ENCODE results near the gene VIPAS39. TPM values are rescaled to one million over a fixed set of nuclear protein-coding genes. Genes with fewer than 3 reads are reported as not detected.

Gene VIPAS39
- total and polyA plus RNA-seq, 2 of the 4 experiments (the other 2 are of a cell fraction): 19.0 to 43.0 TPM

DNA sequence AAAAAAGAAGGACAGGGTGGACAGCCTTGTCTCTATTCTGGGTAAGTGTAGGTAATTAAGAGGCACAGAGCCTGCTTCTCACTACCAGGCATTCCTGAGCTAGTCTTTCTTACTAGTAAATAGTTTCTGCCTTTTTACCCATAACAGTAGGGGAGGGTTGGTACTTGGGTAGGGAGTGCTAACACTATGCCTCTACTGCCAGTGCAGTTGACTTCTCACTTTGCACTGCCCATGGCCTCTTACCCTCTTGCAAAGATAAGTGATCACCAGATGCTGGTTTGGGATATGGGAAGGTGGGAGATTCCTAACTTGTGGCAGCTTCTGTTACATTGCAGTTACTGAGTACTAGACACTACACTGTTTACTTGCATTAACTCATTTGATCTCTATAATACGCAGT lies 12.1 kb upstream of the VIPAS39 start:
- in situ Hi-C loops (cut with MboI; ENCODE audit: low sequenced_read_pairs) (loop anchor here (10.0 kb wide), 1 partner anchor 245 kb away; no protein-coding TSS in a partner anchor), intact Hi-C loops (cut with micrococcal nuclease) (no loop called here), dilution Hi-C loops (cut with HindIII; ENCODE audit: low sequenced_read_pairs, unreplicated experiment) (no loop called here)
- CTCF ChIA-PET: interaction anchor here (0.8 to 2.2 kb wide), 3 partner anchors 10 to 12 kb away, joined by 3 to 8 read pairs (median 3); no protein-coding TSS in a partner anchor
- peaks cover 23% of the 10 kb centered on the region for H3K36me3 ChIP-seq (ENCODE audit: control insufficient read depth, insufficient read depth, low read length)
- no peak overlapping the region for H4K5ac ChIP-seq (ENCODE audit: low read depth, low read length)
- no peak overlapping the region for H3K23ac ChIP-seq (ENCODE audit: low read depth, low read length)
- DNase-seq: no peak
- H4K91ac ChIP-seq (ENCODE audit: insufficient read depth, low read depth, low read length): no peak overlapping the region
- H2BK5ac ChIP-seq (ENCODE audit: low read depth, low read length, poor library complexity, severe bottlenecking): no peak overlapping the region
- no peak for ATAC-seq (ENCODE audit: low read depth)
- no peak overlapping the region for H3K14ac ChIP-seq (replicated peaks; ENCODE audit: low read depth, low read length)
- no peak overlapping the region for H3K9ac ChIP-seq (ENCODE audit: low read depth, low read length)
- no peaks in the 10 kb centered on the region for H3K79me1 ChIP-seq (ENCODE audit: low read depth in 1 of 2, low read length in 2 of 2)
- no peak overlapping the region for H2AK5ac ChIP-seq (ENCODE audit: low read depth, low read length)
- no peak overlapping the region for H2AK9ac ChIP-seq (replicated peaks; ENCODE audit: low read depth, low read length, poor library complexity)
- no peak overlapping the region for H3K27ac ChIP-seq (ENCODE audit: insufficient read depth, low read length)
- TF ChIP-seq RAD21 (IDR thresholded peaks at IDR 0.05; ENCODE audit: low read length) (no peak), RCOR1 (IDR thresholded peaks at IDR 0.05; ENCODE audit: insufficient replicate concordance, low read length) (no peak), MXI1 (IDR thresholded peaks at IDR 0.05; ENCODE audit: borderline replicate concordance, low read depth, low read length) (no peak), USF2 (IDR thresholded peaks at IDR 0.05; ENCODE audit: low read depth, low read length) (no peak), MAFK (IDR thresholded peaks at IDR 0.05; ENCODE audit: low read depth, low read length) (no peak), CEBPB (IDR thresholded peaks at IDR 0.05; ENCODE audit: low read depth, low read length) (no peak), CHD1 (IDR thresholded peaks at IDR 0.05; ENCODE audit: low read depth, low read length) (no peak), MAZ (IDR thresholded peaks at IDR 0.05; ENCODE audit: borderline replicate concordance, low read depth, low read length) (no peak), NFE2L2 (IDR thresholded peaks at IDR 0.05; ENCODE audit: low read depth, low read length) (no peak), RFX5 (IDR thresholded peaks at IDR 0.05; ENCODE audit: low read depth, low read length) (no peak), SMC3 (IDR thresholded peaks at IDR 0.05; ENCODE audit: low read depth, low read length) (no peak), FOS (IDR thresholded peaks at IDR 0.05; ENCODE audit: low read depth, low read length) (no peak), POLR2A (IDR thresholded peaks at IDR 0.05; ENCODE audit: low read depth, low read length) (no peak)
- TF ChIP-seq, protein P1, sequence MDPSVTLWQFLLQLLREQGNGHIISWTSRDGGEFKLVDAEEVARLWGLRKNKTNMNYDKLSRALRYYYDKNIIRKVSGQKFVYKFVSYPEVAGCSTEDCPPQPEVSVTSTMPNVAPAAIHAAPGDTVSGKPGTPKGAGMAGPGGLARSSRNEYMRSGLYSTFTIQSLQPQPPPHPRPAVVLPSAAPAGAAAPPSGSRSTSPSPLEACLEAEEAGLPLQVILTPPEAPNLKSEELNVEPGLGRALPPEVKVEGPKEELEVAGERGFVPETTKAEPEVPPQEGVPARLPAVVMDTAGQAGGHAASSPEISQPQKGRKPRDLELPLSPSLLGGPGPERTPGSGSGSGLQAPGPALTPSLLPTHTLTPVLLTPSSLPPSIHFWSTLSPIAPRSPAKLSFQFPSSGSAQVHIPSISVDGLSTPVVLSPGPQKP (IDR thresholded peaks at IDR 0.05; ENCODE audit: borderline replicate concordance, low read depth, low read length): no peak
- TF ChIP-seq, protein P2, sequence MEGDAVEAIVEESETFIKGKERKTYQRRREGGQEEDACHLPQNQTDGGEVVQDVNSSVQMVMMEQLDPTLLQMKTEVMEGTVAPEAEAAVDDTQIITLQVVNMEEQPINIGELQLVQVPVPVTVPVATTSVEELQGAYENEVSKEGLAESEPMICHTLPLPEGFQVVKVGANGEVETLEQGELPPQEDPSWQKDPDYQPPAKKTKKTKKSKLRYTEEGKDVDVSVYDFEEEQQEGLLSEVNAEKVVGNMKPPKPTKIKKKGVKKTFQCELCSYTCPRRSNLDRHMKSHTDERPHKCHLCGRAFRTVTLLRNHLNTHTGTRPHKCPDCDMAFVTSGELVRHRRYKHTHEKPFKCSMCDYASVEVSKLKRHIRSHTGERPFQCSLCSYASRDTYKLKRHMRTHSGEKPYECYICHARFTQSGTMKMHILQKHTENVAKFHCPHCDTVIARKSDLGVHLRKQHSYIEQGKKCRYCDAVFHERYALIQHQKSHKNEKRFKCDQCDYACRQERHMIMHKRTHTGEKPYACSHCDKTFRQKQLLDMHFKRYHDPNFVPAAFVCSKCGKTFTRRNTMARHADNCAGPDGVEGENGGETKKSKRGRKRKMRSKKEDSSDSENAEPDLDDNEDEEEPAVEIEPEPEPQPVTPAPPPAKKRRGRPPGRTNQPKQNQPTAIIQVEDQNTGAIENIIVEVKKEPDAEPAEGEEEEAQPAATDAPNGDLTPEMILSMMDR (conservative IDR thresholded peaks at IDR 0.05; ENCODE audit: low read depth, low read length): no peak
- no peak overlapping the region for H2BK120ac ChIP-seq (ENCODE audit: low read depth, low read length)
- H3K18ac ChIP-seq (ENCODE audit: low read depth, low read length): no peak overlapping the region
- no peak overlapping the region for H3K4me2 ChIP-seq (ENCODE audit: low read depth, low read length)
- POLR2A ChIA-PET (ENCODE audit: unreplicated experiment): no interaction called here
- no peaks in the 10 kb centered on the region for H3K4me1 ChIP-seq (ENCODE audit: control insufficient read depth, insufficient read depth, low read length)
- H3K9me3 ChIP-seq (ENCODE audit: control insufficient read depth, insufficient read depth, low read length): no peaks in the 10 kb centered on the region
- no TSS peak for BruUV-seq (replicated peaks)
- H2BK20ac ChIP-seq (ENCODE audit: low read depth, low read length): no peak overlapping the region
- no peaks in the 10 kb centered on the region; the same call in 1 of the 2 replicates for H3K9me1 ChIP-seq (ENCODE audit: insufficient read depth, low read length)
- no CpG with 5 or more reads among the region's 1 CpG for WGBS, 2 experiments (ENCODE audit: extremely low coverage in 2 of 2, insufficient read length in 1 of 2)
- H3K4ac ChIP-seq (ENCODE audit: low read depth, low read length): no peak overlapping the region
- no peak overlapping the region for H2BK15ac ChIP-seq (ENCODE audit: low read depth, low read length)
- no peak overlapping the region for H4K8ac ChIP-seq (ENCODE audit: low read depth in 2 of 2, low read length in 2 of 2)
- H3K27me3 ChIP-seq (ENCODE audit: control insufficient read depth, insufficient read depth, low read length): peaks cover 10% of the 10 kb centered on the region
- H3K4me3 ChIP-seq (ENCODE audit: insufficient read depth, low read depth, low read length): no peak overlapping the region
- H3K56ac ChIP-seq (ENCODE audit: extremely low read depth, insufficient read depth, low read length): no peak overlapping the region
- no peaks in the 10 kb centered on the region; the same call in 1 of the 2 replicates for H4K20me1 ChIP-seq (ENCODE audit: insufficient read depth, low read length)
- H2AFZ ChIP-seq (replicated peaks; ENCODE audit: low read length, poor library complexity): no peak overlapping the region
